HG03575 (cell line): ENCODE measurements around the gene LRP2.
A peak's percentile ranks its signal among the peaks of the same experiment; 100 is the strongest.

Source experiments
- ATAC-seq: cut with Tn5 transposase; IDR thresholded peaks from one replicate; pipeline ENCODE4 v1.9.1; 2021; ENCODE audit not compliant: unreplicated experiment, insufficient number of reproducible peaks, low FRiP score; ENCODE audit errors: extremely low read depth

The LRP2 gene

DNA sequence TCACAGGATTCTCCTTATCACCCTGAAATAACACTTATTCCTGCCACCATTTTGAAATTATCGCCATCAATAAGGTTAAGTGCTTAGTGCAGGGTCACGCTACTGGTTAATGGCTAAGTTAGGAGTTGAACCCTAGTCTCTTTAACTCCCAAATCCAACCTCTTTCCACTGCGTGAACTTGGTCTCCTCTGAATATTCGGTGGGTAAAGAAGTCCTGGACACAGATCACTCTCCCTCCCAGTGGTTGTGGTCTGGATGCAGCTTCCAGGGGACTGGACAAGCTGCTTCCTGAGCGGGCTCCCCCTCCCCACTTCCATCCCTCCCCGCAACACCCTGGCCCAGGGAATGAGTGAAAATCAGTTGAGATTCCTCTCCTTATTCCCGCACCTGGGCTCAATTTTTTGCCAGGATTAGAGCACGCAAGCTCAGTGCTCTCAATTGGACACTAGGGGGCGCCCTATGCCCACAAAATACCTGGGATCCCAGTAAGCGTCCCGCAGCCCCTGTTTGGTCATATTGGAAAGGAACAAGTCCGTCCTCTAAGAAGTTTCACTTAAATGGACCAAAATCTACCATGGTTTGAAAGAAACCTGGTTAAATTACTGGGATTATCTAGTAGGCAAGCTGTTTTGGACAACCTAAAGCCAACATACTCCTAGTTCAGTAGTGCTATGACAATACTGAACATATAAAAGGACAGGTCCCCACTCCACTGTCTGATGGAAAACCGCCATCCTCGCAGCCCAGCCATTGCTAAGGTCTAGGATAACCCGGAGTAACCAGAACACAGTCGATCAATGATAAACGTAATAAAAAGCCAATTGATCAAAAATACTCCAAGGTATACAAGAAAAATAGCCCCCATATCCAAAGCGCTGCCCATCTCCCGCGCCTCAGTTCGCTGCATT lies 252.6 kb downstream of the LRP2 start:
- ATAC-seq = no peak

DNA sequence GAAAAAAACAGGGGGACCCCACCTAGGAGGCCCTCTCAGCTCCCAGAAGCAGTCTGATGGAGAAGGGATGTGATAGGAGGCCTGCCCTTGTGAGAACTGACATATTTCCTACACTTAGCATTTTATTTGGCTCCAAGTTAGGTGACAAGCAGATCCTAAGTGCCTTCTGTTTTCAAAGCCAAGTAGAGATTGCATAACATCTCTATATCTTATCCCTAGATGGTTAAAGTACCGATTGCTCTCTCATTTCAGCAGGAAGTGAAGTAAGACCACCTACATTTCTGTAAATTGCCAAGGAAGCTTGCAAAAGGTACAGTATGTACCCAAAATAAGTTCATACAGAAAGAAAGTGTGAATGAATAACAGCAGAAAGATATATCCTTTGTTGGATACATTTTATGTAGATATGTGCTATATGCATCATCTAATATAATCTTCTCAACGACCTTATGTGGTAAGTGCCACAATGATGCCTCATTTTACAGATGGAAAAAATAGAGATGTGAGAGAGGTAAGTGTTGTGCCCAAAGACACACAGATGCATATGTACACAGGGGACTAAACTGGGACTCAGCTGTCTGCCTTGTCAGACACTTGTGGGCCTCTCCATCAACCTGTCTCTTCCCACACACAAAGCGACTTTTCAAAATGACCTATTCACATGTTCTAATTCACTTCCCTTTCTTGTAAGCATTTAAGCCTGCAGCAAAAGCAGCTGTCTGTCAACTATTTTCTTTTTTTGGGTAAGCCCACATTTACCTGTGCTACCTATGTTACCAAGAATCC lies 254.0 kb downstream of the LRP2 start:
- ATAC-seq = no peak

DNA sequence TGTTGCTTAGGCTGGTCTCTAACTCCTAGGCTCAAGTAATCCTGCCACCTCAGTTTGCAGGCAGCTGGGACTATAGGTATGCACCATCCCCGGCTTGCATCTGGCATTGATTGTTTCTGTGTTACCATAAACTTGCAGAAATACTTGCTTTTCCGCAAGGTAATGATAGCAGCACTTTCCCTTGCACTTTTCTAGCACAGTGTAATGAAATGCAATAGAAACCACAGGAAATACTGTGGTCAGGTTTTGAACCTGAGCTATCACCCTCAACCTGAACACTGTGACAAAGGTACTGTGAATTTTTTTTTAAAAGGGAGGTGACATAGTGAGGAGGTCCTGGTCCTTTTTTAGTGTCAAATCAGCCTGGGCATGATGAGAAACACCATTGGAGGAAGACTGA lies 254.7 kb downstream of the LRP2 start:
- ATAC-seq = peak; percentile 87

DNA sequence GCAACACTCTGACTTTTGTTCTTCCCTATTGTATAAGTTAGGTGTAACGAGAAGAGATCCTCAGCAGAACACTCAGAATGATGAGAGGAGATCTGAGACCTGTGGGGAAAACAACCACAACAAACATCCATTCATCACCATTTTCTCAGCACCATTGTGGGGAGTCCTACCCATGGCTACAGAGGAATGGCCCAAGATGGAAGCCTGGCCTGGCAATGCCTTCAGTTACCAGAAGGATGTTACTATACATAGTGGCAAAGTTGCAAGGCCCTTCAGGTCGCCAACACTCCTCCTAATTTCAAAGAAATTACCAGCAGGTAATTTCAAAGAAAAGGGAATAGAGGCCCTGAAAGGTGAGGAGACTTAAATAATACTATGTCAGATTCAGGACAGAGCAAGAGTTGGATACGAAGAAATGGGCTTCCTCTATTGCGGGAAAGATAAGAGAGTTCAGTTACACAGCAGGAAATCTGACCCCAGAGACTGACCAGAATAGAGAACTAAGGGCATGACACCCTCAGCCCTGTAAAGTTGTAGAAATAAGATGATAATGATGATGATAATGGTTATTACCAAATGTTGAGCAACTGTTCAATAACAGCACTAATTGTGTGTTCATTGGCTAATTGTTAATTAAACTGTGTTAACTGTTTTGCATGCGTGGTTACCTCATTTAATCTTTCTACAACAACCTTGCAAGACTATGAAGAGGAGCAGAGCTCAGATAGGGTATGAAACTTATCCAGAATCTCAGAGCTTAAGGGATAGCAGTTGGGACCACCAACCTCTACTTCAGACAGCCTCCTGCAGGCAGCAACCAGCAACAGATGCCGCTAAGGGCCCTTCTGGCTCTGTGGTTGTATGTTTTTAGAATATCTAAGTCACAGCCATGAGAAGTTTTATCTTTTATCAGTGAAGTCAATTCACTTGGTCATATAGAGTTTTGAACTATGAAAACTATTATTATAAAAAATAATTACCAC lies 255.5 kb downstream of the LRP2 start:
- no peak for ATAC-seq

DNA sequence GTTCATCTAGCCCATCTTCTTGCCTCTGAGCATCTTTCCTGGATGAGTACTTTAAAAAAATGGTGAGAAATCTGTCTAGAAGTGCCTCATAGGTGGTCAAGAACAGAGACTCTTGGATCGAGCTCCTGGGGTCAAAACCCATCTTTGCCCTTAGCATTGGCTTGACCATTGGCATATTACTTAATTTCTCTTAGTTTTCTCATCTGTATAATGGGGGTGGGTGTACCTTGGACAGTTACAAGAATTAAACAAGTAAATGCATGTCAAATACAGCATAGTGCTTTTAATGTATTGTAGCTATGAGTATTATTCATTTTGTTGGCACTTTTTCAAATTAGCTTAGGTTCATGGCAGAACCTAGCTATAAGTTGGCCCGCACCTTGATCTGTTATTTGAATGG lies 256.2 kb downstream of the LRP2 start:
- no peak for ATAC-seq

DNA sequence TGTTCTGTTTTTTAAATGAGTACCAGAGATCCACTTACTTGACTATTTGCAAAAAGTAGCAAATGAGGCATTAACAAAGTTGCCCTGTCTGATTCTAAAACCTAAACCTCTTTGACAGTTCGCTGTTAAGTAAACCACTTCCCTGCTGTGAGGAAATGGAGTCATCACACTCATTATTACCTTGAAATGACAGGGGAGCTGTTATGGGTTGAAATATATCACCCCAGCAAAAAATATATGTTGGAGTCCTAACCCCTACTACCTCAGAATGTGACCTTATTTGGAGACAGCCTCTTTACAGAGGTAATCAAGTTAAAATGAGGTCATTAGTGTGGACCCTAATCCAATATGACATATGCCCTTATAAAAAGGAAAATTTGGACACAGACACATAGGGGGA lies 256.9 kb downstream of the LRP2 start:
- no peak for ATAC-seq

DNA sequence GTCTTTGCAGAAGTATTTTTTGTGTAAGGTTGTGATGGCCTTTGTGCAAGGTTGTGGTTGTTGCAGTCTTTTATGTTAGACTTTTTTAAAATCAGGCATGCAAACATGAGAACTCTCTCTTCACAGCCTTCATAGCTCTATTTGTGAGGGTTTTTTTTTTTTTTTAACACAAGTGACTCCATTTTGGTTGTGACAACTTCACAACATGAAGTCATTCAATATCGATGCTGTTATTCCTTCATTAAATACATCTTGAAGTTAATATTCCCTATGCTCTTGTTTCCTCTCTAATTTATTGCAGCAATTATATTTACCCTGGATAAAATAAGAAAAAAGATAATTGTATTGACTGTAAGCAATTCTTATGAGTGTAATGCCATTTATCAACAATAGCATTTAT lies 257.5 kb downstream of the LRP2 start:
- no peak for ATAC-seq

DNA sequence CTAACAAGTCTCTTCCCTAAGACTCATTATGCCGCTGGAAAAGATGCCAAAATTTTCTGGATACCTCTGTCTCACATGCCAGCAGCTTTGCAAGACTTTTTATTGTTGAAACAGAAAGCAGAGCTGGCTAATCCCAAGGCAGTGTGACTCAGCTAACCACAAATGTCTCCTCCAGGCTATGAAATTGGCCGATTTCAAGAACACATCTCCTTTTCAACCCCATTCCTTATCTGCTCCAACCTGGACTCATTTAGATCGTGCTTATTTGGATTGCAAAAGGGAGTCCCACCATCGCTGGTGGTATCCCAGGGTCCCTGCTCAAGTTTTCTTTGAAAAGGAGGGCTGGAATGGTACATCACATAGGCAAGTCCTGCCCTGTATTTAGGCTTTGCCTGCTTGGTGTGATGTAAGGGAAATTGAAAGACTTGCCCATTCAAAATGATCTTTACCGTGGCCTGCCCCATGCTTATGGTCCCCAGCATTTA lies 266.7 kb downstream of the LRP2 start:
- ATAC-seq = no peak

DNA sequence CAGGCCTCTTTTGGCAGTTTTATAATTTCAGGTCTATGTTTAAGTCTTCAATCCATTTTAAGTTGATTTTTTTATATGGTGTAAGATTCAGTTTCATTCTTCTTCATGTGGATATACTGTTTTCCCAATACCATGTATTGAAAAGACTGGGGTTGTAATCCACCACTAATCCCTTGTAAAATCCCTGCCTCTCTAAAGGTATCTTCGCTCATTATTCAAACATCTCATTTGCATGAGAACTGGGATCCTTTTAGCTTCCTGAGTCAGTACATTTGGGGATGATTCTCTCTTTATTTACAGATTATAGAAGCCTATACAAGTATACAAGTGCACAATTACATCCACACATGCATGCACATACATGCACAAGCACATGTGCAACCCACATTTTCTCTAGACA lies 267.7 kb downstream of the LRP2 start:
- no peak for ATAC-seq

DNA sequence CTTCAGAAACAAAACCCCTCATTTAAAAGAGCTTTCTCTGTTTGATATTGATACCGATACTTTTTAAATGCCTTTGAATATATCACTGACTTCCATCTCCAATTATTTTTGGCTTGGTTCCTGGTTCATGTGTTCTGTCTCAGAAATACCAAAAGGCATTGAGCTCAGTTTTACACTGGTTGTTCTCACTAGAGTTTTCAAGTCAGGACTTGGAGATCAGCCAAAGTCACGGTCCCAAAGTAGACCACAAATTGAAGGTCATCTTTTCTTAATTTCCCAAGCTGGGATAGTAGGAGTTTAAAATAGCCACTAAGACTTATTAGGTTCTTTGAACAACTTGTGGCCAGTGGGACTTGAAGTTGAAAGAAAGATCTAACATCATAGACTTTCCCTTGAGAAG lies 268.8 kb downstream of the LRP2 start:
- no peak for ATAC-seq

DNA sequence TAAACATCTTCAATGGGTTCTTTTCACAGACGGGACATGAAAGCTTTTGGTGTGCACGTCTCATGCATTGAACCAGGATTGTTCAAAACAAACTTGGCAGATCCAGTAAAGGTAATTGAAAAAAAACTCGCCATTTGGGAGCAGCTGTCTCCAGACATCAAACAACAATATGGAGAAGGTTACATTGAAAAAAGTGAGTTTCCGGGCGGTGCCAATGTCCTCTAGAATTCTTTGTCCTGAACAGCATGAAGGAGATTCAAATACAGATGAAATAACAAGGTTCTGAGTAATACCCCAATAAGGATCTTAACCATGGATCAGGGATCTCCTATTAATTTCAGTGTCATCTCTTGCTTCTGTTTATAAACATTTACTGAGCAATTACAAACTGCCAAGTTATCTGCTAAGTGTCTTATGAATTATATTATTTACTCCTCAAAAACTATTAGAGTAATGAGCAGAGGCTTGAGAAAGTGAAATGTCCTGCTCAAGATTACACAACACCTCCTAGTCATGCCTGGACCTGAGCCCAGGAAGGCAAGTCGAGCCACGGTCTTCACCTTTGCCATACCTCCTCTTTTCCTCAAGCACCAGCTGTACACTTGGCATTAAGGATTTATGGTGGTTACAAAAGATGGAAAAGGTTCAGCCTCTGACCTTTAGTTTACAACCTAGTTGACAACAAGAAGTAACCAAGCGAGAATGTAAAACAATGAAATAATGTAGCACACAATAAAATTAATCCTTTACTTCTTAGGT lies 270.4 kb downstream of the LRP2 start:
- ATAC-seq = no peak

DNA sequence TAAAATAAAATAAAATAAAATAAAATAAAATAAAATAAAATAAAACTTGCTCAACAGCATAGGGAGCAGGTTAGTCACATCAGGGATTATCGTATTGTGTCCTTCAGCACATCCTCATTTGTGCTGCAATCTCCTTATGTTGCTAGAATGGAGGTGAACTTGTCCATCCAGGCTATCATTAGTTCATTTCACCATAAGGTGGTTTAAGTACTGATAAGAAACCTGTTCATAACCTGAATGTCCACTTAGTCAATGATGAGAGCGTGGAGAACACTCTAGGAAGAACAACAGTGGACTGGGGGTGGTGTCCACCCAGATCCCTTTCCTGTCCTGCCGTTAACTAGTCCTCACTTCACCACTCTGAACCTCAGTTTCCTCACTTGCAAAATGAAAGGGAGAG lies 271.1 kb downstream of the LRP2 start:
- ATAC-seq = no peak

DNA sequence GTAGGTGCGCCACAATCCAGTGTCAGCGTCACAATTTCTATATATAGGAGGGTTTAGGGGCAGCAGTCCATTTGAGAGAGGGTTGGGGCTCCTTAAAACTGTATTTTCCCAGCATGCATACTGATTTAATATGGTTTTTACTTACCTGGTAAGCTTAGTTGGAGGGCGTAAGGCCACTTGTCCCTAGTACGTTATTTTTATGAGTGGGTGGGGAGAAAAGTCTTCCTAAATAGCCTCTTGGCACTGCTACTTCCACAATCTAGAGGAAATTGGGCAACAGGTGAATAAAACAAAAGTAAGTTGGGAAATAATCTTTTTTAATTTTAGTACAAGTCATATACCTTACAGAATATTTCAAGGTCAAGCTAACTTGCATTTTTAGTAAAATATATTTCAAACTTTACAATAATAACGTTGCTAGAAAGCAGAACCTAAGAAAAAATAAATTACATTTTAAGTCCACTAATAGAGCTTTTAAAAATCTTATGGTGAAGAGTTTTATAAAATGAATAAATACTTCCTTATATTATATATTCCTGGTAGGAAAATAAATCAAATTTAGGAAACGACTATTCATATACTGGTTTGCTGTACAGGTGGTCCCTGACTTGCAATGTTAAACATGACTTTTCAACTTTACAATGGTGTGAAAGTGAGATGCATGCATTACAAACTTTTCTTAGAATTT lies 272.1 kb downstream of the LRP2 start:
- no peak for ATAC-seq

DNA sequence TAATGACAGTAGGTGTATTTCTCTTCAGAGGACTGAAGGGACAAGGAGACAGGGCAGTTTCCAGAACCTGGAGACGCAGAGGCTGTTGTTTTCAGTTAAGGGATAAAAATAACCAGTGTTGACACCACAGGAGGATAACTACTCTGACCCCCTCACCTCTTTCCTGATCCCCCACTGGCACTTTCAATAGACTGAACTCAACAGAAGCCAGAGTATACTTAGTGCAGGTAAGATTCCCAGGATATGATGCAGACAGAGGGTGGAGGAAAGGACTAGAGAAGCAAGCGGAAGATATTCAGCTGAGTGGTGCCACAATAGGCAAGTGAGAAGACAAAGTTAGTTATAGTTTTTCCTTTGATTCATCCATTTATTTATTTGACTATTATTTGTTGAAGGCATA lies 273.2 kb downstream of the LRP2 start:
- no peak for ATAC-seq

DNA sequence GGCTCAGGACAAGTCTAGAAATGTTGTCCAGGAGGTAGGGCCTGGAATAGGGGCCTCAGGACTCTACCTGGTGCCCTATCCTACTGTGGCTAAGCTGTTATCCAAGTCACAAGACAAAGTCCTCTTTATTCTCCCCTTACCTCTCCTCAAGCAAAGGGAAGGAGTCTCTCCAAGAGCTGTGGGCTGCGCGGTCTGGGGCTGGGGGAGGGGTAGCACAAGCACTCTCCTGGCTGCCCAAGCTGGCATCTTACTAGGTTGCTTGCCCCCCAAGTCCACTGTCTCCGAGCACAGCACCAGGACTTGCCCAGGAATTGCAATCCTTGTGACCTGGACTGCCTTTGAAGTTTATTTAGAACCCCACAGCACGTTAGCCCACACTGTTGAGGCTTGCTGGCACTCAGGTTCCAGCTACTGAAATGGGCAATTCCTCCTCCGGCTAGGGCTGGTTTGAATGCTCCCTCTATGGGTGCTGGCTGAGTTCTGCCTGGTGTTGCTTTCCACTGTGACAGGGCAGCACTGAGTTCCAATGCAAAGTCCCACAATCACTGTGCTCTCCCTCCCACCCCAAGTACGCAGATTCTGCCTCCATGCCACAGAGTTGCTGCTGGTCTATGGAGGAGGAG lies 274.5 kb downstream of the LRP2 start:
- ATAC-seq = no peak

DNA sequence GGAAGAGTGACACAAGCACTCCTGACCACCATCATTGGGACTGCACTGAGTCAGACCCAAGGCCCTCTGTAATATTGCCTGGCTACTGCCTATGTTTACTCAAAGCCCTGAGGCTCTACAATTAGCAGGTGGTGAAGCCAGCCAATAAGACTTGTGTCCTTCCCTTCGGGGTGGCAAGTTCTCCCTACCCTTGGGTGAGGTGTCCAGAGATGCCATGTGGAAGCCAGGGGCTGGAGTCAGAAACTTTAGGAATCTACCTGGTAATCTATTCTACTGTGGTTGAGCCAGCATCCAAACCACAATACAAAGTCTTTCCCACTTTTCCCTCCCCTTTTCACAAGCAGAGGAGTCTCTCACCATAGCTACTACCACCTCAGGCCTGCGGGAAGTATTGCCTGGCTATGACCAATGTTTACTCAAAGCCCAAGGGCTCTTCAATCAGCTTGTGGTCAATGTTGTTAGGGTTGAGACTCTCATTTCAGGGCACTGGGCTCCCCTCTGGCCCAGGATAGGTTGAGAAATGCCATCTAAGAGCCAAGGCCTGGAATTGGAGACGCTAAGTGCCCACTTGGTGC lies 275.4 kb downstream of the LRP2 start:
- no peak for ATAC-seq

DNA sequence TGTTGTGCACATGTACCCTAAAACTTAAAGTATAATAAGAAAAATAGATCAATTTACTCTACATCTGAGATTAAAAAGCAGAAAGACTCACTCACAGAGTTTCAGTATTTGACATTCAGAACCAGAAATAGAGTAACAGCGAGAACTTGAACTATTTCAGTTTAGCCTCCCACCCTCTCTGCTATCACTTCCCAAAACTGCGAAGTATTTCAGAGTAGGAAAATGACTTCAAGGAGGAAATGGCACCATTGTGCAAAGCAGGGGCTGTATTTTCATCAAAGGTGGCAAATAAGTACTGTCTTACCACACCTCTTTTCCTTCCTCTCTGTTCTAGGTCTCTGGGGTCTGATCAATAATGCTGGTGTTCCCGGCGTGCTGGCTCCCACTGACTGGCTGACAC lies 279.3 kb downstream of the LRP2 start:
- peak; percentile 57 for ATAC-seq
